H1 (cell line): ENCODE results near the gene APOC4. TPM values are rescaled to one million over a fixed set of nuclear protein-coding genes. Genes with fewer than 3 reads are reported as not detected.

ENCODE experiments used
- CTCF ChIA-PET: fragments of 300-600 bp; sonication (Branson Sonifier 250); formaldehyde crosslinking; loops from one replicate; lab custom pipeline; 2021; ENCODE audit not compliant: partially characterized antibody; lab: Charles Lee
- POLR2A ChIA-PET: fragments of 300-600 bp; sonication (Branson Sonifier 250); formaldehyde crosslinking; loops from one replicate; lab custom pipeline; 2021; ENCODE audit warnings: inconsistent platforms; ENCODE audit not compliant: partially characterized antibody; lab: Charles Lee
- DNase-seq, 2 experiments: peaks; one replicate each; pipeline versions ENCODE4 v3.0.0 to v3.0.0-alpha.2; 2010 to 2022; ENCODE audit warnings: low spot score in 2 of 2, low read depth in 1 of 2, mixed read lengths in 1 of 2
- FAIRE-seq: peaks from 2 replicates; lab custom pipeline; 2011; peaks lifted over from hg19 to GRCh38; lab: Jason Lieb, UNC
- H2AFZ ChIP-seq: 2 replicates; pipeline ENCODE4 v1.8.1; 2012; ENCODE audit warnings: low read length, inconsistent platforms
- H2AK5ac ChIP-seq: 2 replicates; pipeline ENCODE4 v1.6.1; 2013; ENCODE audit warnings: low read depth, low read length
- H2BK120ac ChIP-seq: replicated peaks from 2 replicates; pipeline ENCODE3; 2013; ENCODE audit warnings: low read depth, low read length, inconsistent platforms
- H2BK12ac ChIP-seq: 2 replicates; pipeline ENCODE4 v1.6.1; 2013; ENCODE audit warnings: low read depth, low read length
- H2BK15ac ChIP-seq: 2 replicates; pipeline ENCODE4 v1.6.1; 2013; ENCODE audit warnings: low read length
- H2BK20ac ChIP-seq: 2 replicates; pipeline ENCODE4 v1.6.1; 2013; ENCODE audit warnings: low read length
- H2BK5ac ChIP-seq: 2 replicates; pipeline ENCODE4 v1.6.1; 2013; ENCODE audit warnings: low read depth, low read length
- H3K14ac ChIP-seq: 2 replicates; pipeline ENCODE4 v1.6.1; 2013; ENCODE audit warnings: inconsistent platforms; ENCODE audit not compliant: insufficient read length
- H3K18ac ChIP-seq: 2 replicates; pipeline ENCODE4 v1.6.1; 2013; ENCODE audit warnings: low read length; ENCODE audit errors: extremely low read depth
- H3K23ac ChIP-seq: 2 replicates; pipeline ENCODE4 v1.6.1; 2013; ENCODE audit warnings: inconsistent platforms; ENCODE audit not compliant: insufficient read length
- H3K23me2 ChIP-seq: 2 replicates; pipeline ENCODE4 v1.6.1; 2013; ENCODE audit warnings: low read depth, low read length
- H3K27ac ChIP-seq: 2 replicates; pipeline ENCODE4 v1.6.1; 2011; ENCODE audit warnings: low read depth, low read length, inconsistent platforms
- H3K27me3 ChIP-seq, 4 experiments: replicated peaks in 1 of 4; 1 replicate in 1 of 4; 2 replicates in 3 of 4; pipeline versions ENCODE4 v1.6.1 to v1.8.1; 2011 to 2013; ENCODE audit warnings: low read length in 3 of 4, mild to moderate bottlenecking in 3 of 4, inconsistent platforms in 2 of 4, mixed read lengths in 2 of 4, moderate library complexity in 1 of 4; ENCODE audit not compliant: control insufficient read depth in 3 of 4, insufficient read depth in 3 of 4; ENCODE audit errors: extremely low read depth in 1 of 4
- H3K36me3 ChIP-seq, 4 experiments: 2 replicates each; pipeline versions ENCODE4 v1.6.1 to v1.8.1; 2011 to 2013; ENCODE audit warnings: mild to moderate bottlenecking in 4 of 4, low read length in 3 of 4, moderate library complexity in 2 of 4, control low read depth in 1 of 4, inconsistent platforms in 1 of 4; ENCODE audit not compliant: insufficient read depth in 4 of 4, control insufficient read depth in 2 of 4
- H3K4ac ChIP-seq: replicated peaks from 2 replicates; pipeline ENCODE3; 2013; ENCODE audit warnings: low read length, low read depth, mixed read lengths, inconsistent platforms; ENCODE audit not compliant: insufficient read length
- H3K4me1 ChIP-seq, 4 experiments: replicated peaks in 1 of 4; 1 replicate in 1 of 4; 2 replicates in 3 of 4; pipeline versions ENCODE4 v1.6.1 to v1.8.1; 2011 to 2013; ENCODE audit warnings: low read length in 3 of 4, inconsistent platforms in 2 of 4, mixed read lengths in 1 of 4; ENCODE audit not compliant: insufficient read depth in 4 of 4, control insufficient read depth in 3 of 4
- H3K4me2 ChIP-seq, 2 experiments: 2 replicates each; pipeline versions ENCODE4 v1.6.1 to v1.8.1; 2011 to 2013; ENCODE audit warnings: low read depth in 2 of 2, low read length in 2 of 2, control low read depth in 1 of 2, inconsistent platforms in 1 of 2, mild to moderate bottlenecking in 1 of 2; ENCODE audit not compliant: insufficient read depth in 1 of 2
- H3K4me3 ChIP-seq, 4 experiments: fragments of 200-600, 300-600 bp in 1 of 4; sonication (generic), shearing (Covaris generic), sonication (Bioruptor Twin) in 1 of 4; 2 replicates each; pipeline versions ENCODE4 v1.5.1 to v1.8.1; 2011 to 2016; ENCODE audit warnings: low read length in 4 of 4, low read depth in 3 of 4, control low read depth in 2 of 4, inconsistent platforms in 2 of 4, mild to moderate bottlenecking in 2 of 4, mixed read lengths in 1 of 4, moderate library complexity in 1 of 4; ENCODE audit not compliant: insufficient read depth in 2 of 4; ENCODE audit errors: extremely low read depth in 1 of 4
- H3K56ac ChIP-seq: replicated peaks from 2 replicates; pipeline ENCODE3; 2013; ENCODE audit warnings: low read depth, mild to moderate bottlenecking, mixed read lengths, low read length, inconsistent platforms; ENCODE audit not compliant: insufficient read length
- H3K79me1 ChIP-seq: 2 replicates; pipeline ENCODE4 v1.6.1; 2013; ENCODE audit warnings: low read depth, low read length, control low read depth
- H3K79me2 ChIP-seq, 2 experiments: 2 replicates each; pipeline versions ENCODE4 v1.6.1 to v1.8.1; 2012 to 2013; ENCODE audit warnings: low read length in 2 of 2, mild to moderate bottlenecking in 2 of 2, inconsistent platforms in 1 of 2; ENCODE audit not compliant: insufficient read depth in 2 of 2, control insufficient read depth in 1 of 2
- H3K9ac ChIP-seq, 4 experiments: replicated peaks in 1 of 4; 1 replicate in 1 of 4; 2 replicates in 3 of 4; pipeline versions ENCODE4 v1.6.1 to v1.8.1; 2011 to 2013; ENCODE audit warnings: low read depth in 3 of 4, low read length in 3 of 4, control low read depth in 2 of 4, mild to moderate bottlenecking in 2 of 4, moderate library complexity in 2 of 4, inconsistent platforms in 1 of 4; ENCODE audit errors: extremely low read depth in 1 of 4
- H3K9me3 ChIP-seq, 2 experiments: 2 replicates each; pipeline versions ENCODE4 v1.6.1 to v1.8.1; 2012 to 2013; ENCODE audit warnings: mild to moderate bottlenecking in 2 of 2, moderate library complexity in 2 of 2, control low read depth in 1 of 2, inconsistent platforms in 1 of 2, low read depth in 1 of 2, low read length in 1 of 2, mixed read lengths in 1 of 2; ENCODE audit not compliant: insufficient read depth in 2 of 2
- H4K20me1 ChIP-seq, 2 experiments: replicated peaks in 1 of 2; 2 replicates each; pipeline versions ENCODE3 to v1.8.1; 2011 to 2013; ENCODE audit warnings: inconsistent platforms in 2 of 2, low read length in 2 of 2, mild to moderate bottlenecking in 1 of 2; ENCODE audit not compliant: insufficient read depth in 2 of 2, control insufficient read depth in 1 of 2
- H4K5ac ChIP-seq: 2 replicates; pipeline ENCODE4 v1.6.1; 2013; ENCODE audit warnings: low read length, low read depth, mixed read lengths, inconsistent platforms; ENCODE audit not compliant: insufficient read length
- H4K8ac ChIP-seq: 2 replicates; pipeline ENCODE4 v1.8.0; 2013; ENCODE audit warnings: mild to moderate bottlenecking, moderate library complexity, low read length, inconsistent platforms; ENCODE audit not compliant: insufficient read depth; ENCODE audit errors: extremely low read depth
- H4K91ac ChIP-seq: replicated peaks from 2 replicates; pipeline ENCODE3; 2013; ENCODE audit warnings: low read length, mixed read lengths, inconsistent platforms; ENCODE audit not compliant: insufficient read length
- MAFK ChIP-seq: IDR thresholded peaks from 2 replicates; pipeline ENCODE4 v1.6.1; 2012; ENCODE audit warnings: low read depth, mild to moderate bottlenecking, improper control_type of control experiment, low read length
- POLR2A ChIP-seq, 2 experiments: IDR thresholded peaks; 1 replicate in 1 of 2; 2 replicates in 1 of 2; pipeline ENCODE4 v1.6.1; 2011; ENCODE audit warnings: low read depth in 2 of 2, low read length in 2 of 2, mild to moderate bottlenecking in 2 of 2; ENCODE audit errors: control extremely low read depth in 1 of 2
- WGBS, 2 experiments: shearing (Covaris generic) in 1 of 2; methylation state at CpG; one replicate each; pipeline versions ENCODE4 v1.1.6 to v1.1.7; 2013 to 2015; ENCODE audit warnings: low lambda C conversion rate in 2 of 2, mixed read lengths in 2 of 2, inconsistent platforms in 1 of 2, low coverage in 1 of 2, missing lambda C conversion rate in 1 of 2; ENCODE audit not compliant: insufficient replicate concordance in 2 of 2, insufficient coverage in 1 of 2, insufficient read length in 1 of 2; ENCODE audit errors: extremely low coverage in 1 of 2, missing lambda C conversion rate in 1 of 2; 5-methylcytosine and 5-hydroxymethylcytosine counted together
- polyA plus RNA-seq, 7 experiments: library from polyadenylated mRNA; depleted of rRNA in 3 of 7; stranded (reverse) in 5 of 7; unstranded in 2 of 7; fragments of >200 nt in 5 of 7; fragments of 200-250 nt in 2 of 7; gene quantifications; 1 replicate in 5 of 7; 2 replicates in 1 of 7; 4 replicates in 1 of 7; pipeline versions ENCODE4 v1.2.1 to v1.2.3, GENCODE V29; 2011 to 2013; ENCODE audit warnings: missing spikeins in 2 of 7, mixed read lengths in 2 of 7
- total RNA-seq: library from RNA; stranded (reverse); fragmentation: NEBNext Ultra II Directional; extraction: Animal tissue kit (Norgen Biotek cat#: 25700); gene quantifications from 2 replicates; pipeline ENCODE4 v1.2.1, GENCODE V29; 2021

Gene APOC4
- total and polyA plus RNA-seq, 2 of the 8 experiments (the other 6 are each of a cell fraction or from before 2014, with no cell fraction given): not detected

DNA sequence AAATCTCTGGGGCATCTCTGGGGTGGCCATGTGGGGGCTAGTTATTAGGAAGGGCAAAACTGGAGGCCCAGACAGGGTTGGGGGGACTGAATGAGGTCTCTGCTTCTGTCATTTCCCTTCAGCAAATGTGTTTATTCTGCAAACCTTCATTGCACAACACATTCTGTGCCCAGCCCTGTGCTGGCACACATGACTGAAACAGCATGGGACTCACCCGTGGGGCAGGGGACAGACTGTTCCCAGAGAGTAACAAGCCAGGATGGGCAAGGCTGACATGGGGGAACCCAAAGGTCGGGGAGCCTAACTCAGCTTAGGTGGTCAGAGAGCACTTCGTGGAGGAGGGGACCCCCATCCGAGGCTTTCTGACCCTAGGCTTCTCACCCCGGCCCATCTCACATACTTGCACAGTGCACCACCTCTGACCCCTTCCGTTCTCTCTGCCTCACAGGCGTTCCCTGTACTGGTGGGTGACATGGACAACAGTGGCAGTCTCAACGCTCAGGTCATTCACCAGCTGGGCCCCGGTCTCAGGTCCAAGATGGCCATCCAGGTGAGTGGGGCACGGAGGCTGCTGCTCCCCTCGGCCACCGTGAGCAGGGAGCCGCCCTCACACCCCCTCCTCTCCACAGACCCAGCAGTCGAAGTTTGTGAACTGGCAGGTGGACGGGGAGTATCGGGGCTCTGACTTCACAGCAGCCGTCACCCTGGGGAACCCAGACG, 48.5 kb upstream of the APOC4 start:
- no peak overlapping the region for H3K14ac ChIP-seq
- H3K4me2 ChIP-seq: no peak overlapping the region; a peak in 1 of 4 replicates
- no peak overlapping the region for H3K23ac ChIP-seq
- FAIRE-seq: no peak
- peaks cover 17% of the 10 kb centered on the region for H3K23me2 ChIP-seq
- H3K36me3 ChIP-seq: peaks cover 36 to 55% (median 42%) of the 10 kb centered on the region in 4 experiments
- H3K9ac ChIP-seq: no peak overlapping the region
- no peak for DNase-seq
- H2BK15ac ChIP-seq: no peak overlapping the region
- ChIA-PET POLR2A (interaction anchor here (0.7 to 9.8 kb wide), 8 partner anchors 12 to 199 kb away, joined by 3 to 247 read pairs (median 4); partner anchors contain the start of genes APOE, NECTIN2 and PPP1R37), CTCF (interaction anchor here (1.3 to 2.1 kb wide), 3 partner anchors 8 to 15 kb away, joined by 4 to 7 read pairs (median 5); no protein-coding TSS in a partner anchor)
- H3K27me3 ChIP-seq: no peaks in the 10 kb centered on the region
- H4K8ac ChIP-seq: no peak overlapping the region
- H2BK12ac ChIP-seq: no peak overlapping the region
- H2AFZ ChIP-seq: no peak overlapping the region
- H3K18ac ChIP-seq: no peak overlapping the region
- TF ChIP-seq MAFK (no peak), POLR2A (IDR thresholded peaks at IDR 0.05; ENCODE audit: control extremely low read depth in 1 of 2, low read depth in 2 of 2, low read length in 2 of 2) (peak in 1 of 2 experiments; percentile 45; a peak in 2 of 3 replicates)
- no peaks in the 10 kb centered on the region for H3K9me3 ChIP-seq
- no peak overlapping the region for H3K4me3 ChIP-seq
- no peak overlapping the region for H2BK20ac ChIP-seq
- H4K5ac ChIP-seq: no peak overlapping the region
- peaks cover 14 to 30% of the 10 kb centered on the region in 2 experiments for H4K20me1 ChIP-seq
- H2BK120ac ChIP-seq: no peak overlapping the region
- H3K4me1 ChIP-seq: peaks cover 5 to 8% (median 7%) of the 10 kb centered on the region in 4 experiments
- H3K56ac ChIP-seq: no peak overlapping the region
- 95% methylated on average over 18 of the region's 18 CpGs; no CpG with 5 or more reads in 1 of the 2 experiments for WGBS, 2 experiments
- H3K4ac ChIP-seq: no peak overlapping the region
- H2BK5ac ChIP-seq: no peak overlapping the region
- H3K79me2 ChIP-seq: peaks cover 7 to 42% of the 10 kb centered on the region in 2 experiments
- H3K79me1 ChIP-seq: peaks cover 25% of the 10 kb centered on the region
- H3K27ac ChIP-seq: no peak overlapping the region
- no peak overlapping the region for H4K91ac ChIP-seq
- no peak overlapping the region for H2AK5ac ChIP-seq
